HG03025 (cell line): ENCODE measurements around the gene ALDH7A1.
"Not testable (repeated sequence)": the region's sequence is repeated elsewhere in the genome, so short reads cannot be mapped to it uniquely, and the experiment has no call there.

Source experiments
- ATAC-seq: cut with Tn5 transposase; IDR thresholded peaks from one replicate; pipeline ENCODE4 v1.9.1; 2021; ENCODE audit warnings: mild to moderate bottlenecking, moderate library complexity; ENCODE audit not compliant: unreplicated experiment, low FRiP score

The ALDH7A1 gene

GRCh38 chr5:126536874-126537273 is 58.1 kb downstream of the ALDH7A1 start:
- ATAC-seq = no peak

GRCh38 chr5:126535856-126536545 is 59.0 kb downstream of the ALDH7A1 start:
- ATAC-seq = no peak

- ATAC-seq = no peak
These were observed 60.5 kb downstream of the ALDH7A1 start for GRCh38 chr5:126534553-126534952.

GRCh38 chr5:126531543-126532120 is 63.4 kb downstream of the ALDH7A1 start:
- ATAC-seq = no peak

GRCh38 chr5:126527892-126528291 is 67.1 kb downstream of the ALDH7A1 start:
- no peak for ATAC-seq

GRCh38 chr5:126527158-126527557 is 67.9 kb downstream of the ALDH7A1 start:
- ATAC-seq = no peak

GRCh38 chr5:126526493-126526892 is 68.5 kb downstream of the ALDH7A1 start:
- ATAC-seq = no peak

GRCh38 chr5:126525630-126526245 is 69.3 kb downstream of the ALDH7A1 start:
- ATAC-seq = no peak

- ATAC-seq = no peak
These were observed 71.1 kb downstream of the ALDH7A1 start for GRCh38 chr5:126523818-126524510.

- no peak for ATAC-seq
These were observed 73.9 kb downstream of the ALDH7A1 start for GRCh38 chr5:126521130-126521529.

- no peak for ATAC-seq
These were observed 74.4 kb downstream of the ALDH7A1 start for GRCh38 chr5:126520593-126520953.

- ATAC-seq = no peak
These were observed 75.1 kb downstream of the ALDH7A1 start for GRCh38 chr5:126519637-126520592.

GRCh38 chr5:126519223-126519622 is 75.8 kb downstream of the ALDH7A1 start:
- not testable (repeated sequence) for ATAC-seq

GRCh38 chr5:126516852-126517251 is 78.2 kb downstream of the ALDH7A1 start:
- no peak for ATAC-seq

GRCh38 chr5:126516133-126516532 is 78.9 kb downstream of the ALDH7A1 start:
- ATAC-seq = no peak

- ATAC-seq = no peak
These were observed 79.7 kb downstream of the ALDH7A1 start for GRCh38 chr5:126515337-126515736.

- ATAC-seq = no peak
These were observed 80.4 kb downstream of the ALDH7A1 start for GRCh38 chr5:126514558-126515141.

- ATAC-seq = no peak
These were observed 80.9 kb downstream of the ALDH7A1 start for GRCh38 chr5:126514131-126514557.

- no peak for ATAC-seq
These were observed 81.3 kb downstream of the ALDH7A1 start for GRCh38 chr5:126513703-126514102.

GRCh38 chr5:126513302-126513701 is 81.7 kb downstream of the ALDH7A1 start:
- ATAC-seq = no peak
